SK-N-SH (cell line): Measurements from ENCODE around the gene CDH23.

Source experiments
- CTCF ChIP-seq: fragments of 200-600 bp; sonication (generic); IDR thresholded peaks from 2 replicates; pipeline ENCODE4 v1.6.1; 2017; ENCODE audit warnings: antibody characterized with exemption, mild to moderate bottlenecking, moderate library complexity
- EP300 ChIP-seq, 2 experiments: IDR thresholded peaks; 2 replicates each; pipeline versions ENCODE4 v1.4.0 to v1.6.1; 2012; ENCODE audit warnings: borderline replicate concordance in 1 of 2, low read depth in 1 of 2, low read length in 1 of 2
- IRF3 ChIP-seq: fragments of 150-350 bp; IDR thresholded peaks from 2 replicates; pipeline ENCODE4 v1.6.1; 2016; ENCODE audit warnings: mild to moderate bottlenecking, low read depth, low read length
- TAF1 ChIP-seq: IDR thresholded peaks from 2 replicates; pipeline ENCODE4 v1.6.1; 2012; ENCODE audit warnings: low read depth, mild to moderate bottlenecking, low read length, moderate library complexity, borderline replicate concordance
- TEAD4 ChIP-seq: IDR thresholded peaks from 2 replicates; pipeline ENCODE4 v1.4.0; 2012; ENCODE audit warnings: mild to moderate bottlenecking, borderline replicate concordance; ENCODE audit not compliant: insufficient read depth

GRCh38 chr10:71504168-71504567 lies 107.4 kb downstream of the CDH23 start:
- no peak for TF ChIP-seq EP300 (IDR thresholded peaks at IDR 0.05; ENCODE audit: borderline replicate concordance in 1 of 2, low read depth in 1 of 2, low read length in 1 of 2)
- no peak for TF ChIP-seq IRF3
- TF ChIP-seq CTCF: no peak
- TF ChIP-seq TAF1: no peak
- TF ChIP-seq TEAD4: no peak
